ENCODE measurements around the gene ZNHIT1. TPM values are rescaled to one million over a fixed set of nuclear protein-coding genes. Genes with fewer than 3 reads are reported as not detected.

The ZNHIT1 gene
- total RNA-seq, 1 donor from 2014 or later = 109 TPM

Other genes with a start within 250 kb of the ZNHIT1 start
- gene MUC12, start 248.6 kb upstream of the ZNHIT1 start, total RNA-seq = 2.9 and 4.2 TPM in 2 replicates
- gene MUC17, start 198.1 kb upstream of the ZNHIT1 start, total RNA-seq = not detected in 2 replicates
- 15.8 and 16.7 TPM in 2 replicates for gene TRIM56, start 132.7 kb upstream of the ZNHIT1 start, total RNA-seq
- gene SERPINE1, start 91.1 kb upstream of the ZNHIT1 start, total RNA-seq = 229 and 245 TPM in 2 replicates
- 155 and 183 TPM in 2 replicates for gene AP1S1, start 63.7 kb upstream of the ZNHIT1 start, total RNA-seq
- 17.5 and 17.8 TPM in 2 replicates for gene VGF, start 52.6 kb upstream of the ZNHIT1 start, total RNA-seq
- not detected in 2 replicates for gene NAT16, start 37.9 kb upstream of the ZNHIT1 start, total RNA-seq
- gene MOGAT3, start 17.1 kb upstream of the ZNHIT1 start, total RNA-seq = not detected in 2 replicates
- gene PLOD3, start 584 bp upstream of the ZNHIT1 start, total RNA-seq = 95.6 and 102 TPM in 2 replicates
- gene CLDN15, start 19.6 kb downstream of the ZNHIT1 start, total RNA-seq = 4.8 and 10.3 TPM in 2 replicates
- gene FIS1, start 26.9 kb downstream of the ZNHIT1 start, total RNA-seq = 203 and 231 TPM in 2 replicates
- 37.3 and 39.6 TPM in 2 replicates for gene IFT22, start 103.6 kb downstream of the ZNHIT1 start, total RNA-seq
- gene COL26A1, start 144.7 kb downstream of the ZNHIT1 start, total RNA-seq = 0.21 and 0.42 TPM in 2 replicates